GM12864 (cell line): ENCODE results near the gene USP21.

Experiments used
- DNase-seq: peaks from one replicate; pipeline ENCODE4 v3.0.0-alpha.2; 2011; ENCODE audit warnings: low read depth
- H3K4me3 ChIP-seq: 2 replicates; pipeline ENCODE4 v1.5.1; 2011; ENCODE audit warnings: mild to moderate bottlenecking, low read depth, low read length, control low read depth
- TF ChIP-seq, protein P1 (sequence below): IDR thresholded peaks from 2 replicates; pipeline ENCODE4 v1.5.1; 2011; ENCODE audit warnings: low read depth, mild to moderate bottlenecking, moderate library complexity, low read length, control low read depth, inconsistent platforms; ENCODE audit errors: missing control alignments

The USP21 gene

DNA sequence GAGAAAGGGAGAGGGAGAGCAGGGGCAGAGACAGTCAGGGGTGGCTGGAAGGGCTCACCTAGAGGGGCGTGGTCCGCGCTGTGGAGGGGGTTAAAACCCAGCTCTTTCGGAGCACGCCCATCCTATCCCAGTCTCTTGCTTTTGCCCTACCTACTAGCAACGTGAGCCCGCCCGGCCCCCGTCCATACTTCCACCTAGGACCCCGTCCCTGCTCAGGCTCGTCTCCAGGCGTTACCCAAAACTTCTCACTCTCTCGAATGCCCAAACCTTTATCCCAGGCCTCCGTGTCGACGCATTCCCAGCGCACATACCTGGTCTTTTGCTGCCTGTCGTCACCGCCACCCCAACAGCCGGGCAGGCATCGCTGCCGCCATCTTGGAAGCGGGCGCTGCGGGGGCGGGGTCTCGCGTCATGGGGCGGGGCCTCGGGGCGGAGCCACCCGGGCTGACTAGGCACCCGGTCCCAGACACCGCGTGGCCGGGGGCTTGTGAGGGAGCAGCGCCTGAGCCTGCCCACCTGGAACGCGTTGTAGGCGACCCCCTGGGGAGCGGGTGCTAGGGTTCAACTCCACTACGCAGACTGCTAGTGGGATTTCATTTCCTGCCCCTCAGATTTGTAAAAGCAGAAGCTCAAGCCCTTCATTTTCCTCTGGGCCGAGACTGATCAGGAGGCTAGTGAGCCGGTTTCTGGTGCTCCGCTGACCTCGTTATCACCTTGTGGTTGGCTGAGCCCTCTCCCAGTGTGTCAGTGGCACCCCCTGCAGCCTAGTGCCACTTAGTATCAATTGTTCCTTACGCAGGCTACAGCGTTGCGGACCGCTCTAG, 18.0 kb downstream of the USP21 start, which contains the start of gene B4GALT3:
Gene B4GALT3, minus strand, starts transcription at position 396 of the 824 bp plus-strand sequence. CDS start 1,447 bp downstream, outside the sequence.
- TF ChIP-seq, protein P1, sequence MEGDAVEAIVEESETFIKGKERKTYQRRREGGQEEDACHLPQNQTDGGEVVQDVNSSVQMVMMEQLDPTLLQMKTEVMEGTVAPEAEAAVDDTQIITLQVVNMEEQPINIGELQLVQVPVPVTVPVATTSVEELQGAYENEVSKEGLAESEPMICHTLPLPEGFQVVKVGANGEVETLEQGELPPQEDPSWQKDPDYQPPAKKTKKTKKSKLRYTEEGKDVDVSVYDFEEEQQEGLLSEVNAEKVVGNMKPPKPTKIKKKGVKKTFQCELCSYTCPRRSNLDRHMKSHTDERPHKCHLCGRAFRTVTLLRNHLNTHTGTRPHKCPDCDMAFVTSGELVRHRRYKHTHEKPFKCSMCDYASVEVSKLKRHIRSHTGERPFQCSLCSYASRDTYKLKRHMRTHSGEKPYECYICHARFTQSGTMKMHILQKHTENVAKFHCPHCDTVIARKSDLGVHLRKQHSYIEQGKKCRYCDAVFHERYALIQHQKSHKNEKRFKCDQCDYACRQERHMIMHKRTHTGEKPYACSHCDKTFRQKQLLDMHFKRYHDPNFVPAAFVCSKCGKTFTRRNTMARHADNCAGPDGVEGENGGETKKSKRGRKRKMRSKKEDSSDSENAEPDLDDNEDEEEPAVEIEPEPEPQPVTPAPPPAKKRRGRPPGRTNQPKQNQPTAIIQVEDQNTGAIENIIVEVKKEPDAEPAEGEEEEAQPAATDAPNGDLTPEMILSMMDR: no peak
- DNase-seq: no peak
- peak within 1 kb of the TSS; percentile 67 for H3K4me3 ChIP-seq

GRCh38 chr1:161177936-161178244, 18.6 kb downstream of the USP21 start:
- H3K4me3 ChIP-seq: peak overlapping the region; percentile 67
- TF ChIP-seq, protein P1: no peak
- no peak for DNase-seq

GRCh38 chr1:161179698-161180097, 20.4 kb downstream of the USP21 start:
- no peak for DNase-seq
- H3K4me3 ChIP-seq: no peak overlapping the region
- TF ChIP-seq, protein P1: no peak

- no peak overlapping the region for H3K4me3 ChIP-seq
- no peak for DNase-seq
- TF ChIP-seq, protein P1: peak; percentile 36
Observed at GRCh38 chr1:161180639-161181038, 21.3 kb downstream of the USP21 start.

- no peak overlapping the region for H3K4me3 ChIP-seq
- DNase-seq: peak; percentile 78
- TF ChIP-seq, protein P1: no peak
Observed at GRCh38 chr1:161182214-161182613, 22.9 kb downstream of the USP21 start.

DNA sequence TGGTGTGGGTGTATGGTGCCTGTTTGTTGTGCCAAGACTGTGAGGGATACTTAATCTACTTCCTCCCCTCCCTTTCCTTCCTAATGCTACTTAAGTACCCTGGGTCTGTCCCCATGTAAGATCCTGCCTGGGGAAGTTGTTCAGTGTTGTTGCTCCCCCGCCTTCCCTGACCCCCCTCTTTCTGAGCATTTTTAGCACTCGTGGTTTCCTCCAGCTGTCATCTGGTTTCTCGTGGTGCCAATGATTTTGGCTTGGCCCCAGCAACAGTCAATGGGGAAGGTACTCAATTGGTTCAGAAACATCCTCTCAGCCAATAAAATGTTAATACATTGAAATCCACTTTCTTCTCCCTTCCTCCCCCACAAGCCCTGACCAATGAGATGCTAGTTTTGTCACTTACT, 26.0 kb downstream of the USP21 start:
- H3K4me3 ChIP-seq: no peak overlapping the region
- TF ChIP-seq, protein P1: no peak
- peak; percentile 97 for DNase-seq
